ENCODE data around the gene ARG2. TPM values are rescaled to one million over a fixed set of nuclear protein-coding genes. Genes with fewer than 3 reads are reported as not detected.

ARG2 gene
- total and polyA plus RNA-seq, 3 donors from 2014 or later = 3.8 to 5.3 (median 5.1) TPM

DNA sequence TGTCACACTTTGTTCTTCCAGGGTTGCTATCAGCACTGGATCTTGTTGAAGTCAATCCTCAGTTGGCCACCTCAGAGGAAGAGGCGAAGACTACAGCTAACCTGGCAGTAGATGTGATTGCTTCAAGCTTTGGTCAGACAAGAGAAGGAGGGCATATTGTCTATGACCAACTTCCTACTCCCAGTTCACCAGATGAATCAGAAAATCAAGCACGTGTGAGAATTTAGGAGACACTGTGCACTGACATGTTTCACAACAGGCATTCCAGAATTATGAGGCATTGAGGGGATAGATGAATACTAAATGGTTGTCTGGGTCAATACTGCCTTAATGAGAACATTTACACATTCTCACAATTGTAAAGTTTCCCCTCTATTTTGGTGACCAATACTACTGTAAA, 31.0 kb downstream of the ARG2 start:
- H3K9me3 ChIP-seq = no peaks in the 10 kb centered on the region
- H3K27ac ChIP-seq = no peak overlapping the region
- TF ChIP-seq POLR2A (IDR thresholded peaks at IDR 0.05) (no peak), CTCF (IDR thresholded peaks at IDR 0.05) (no peak)
- no peak overlapping the region for H3K4me3 ChIP-seq
- H3K27me3 ChIP-seq = no peaks in the 10 kb centered on the region
- no peaks in the 10 kb centered on the region for H3K4me1 ChIP-seq
- no peaks in the 10 kb centered on the region for H3K36me3 ChIP-seq (ENCODE audit: low read depth, missing control alignments)
- DNase-seq = no peak
- 81 to 89% methylated on average over 2 of the region's 2 CpGs for WGBS, 2 donors
- intact Hi-C loops (cut with DNase I; ENCODE audit: low total_unique reads) = no loop called here

DNA sequence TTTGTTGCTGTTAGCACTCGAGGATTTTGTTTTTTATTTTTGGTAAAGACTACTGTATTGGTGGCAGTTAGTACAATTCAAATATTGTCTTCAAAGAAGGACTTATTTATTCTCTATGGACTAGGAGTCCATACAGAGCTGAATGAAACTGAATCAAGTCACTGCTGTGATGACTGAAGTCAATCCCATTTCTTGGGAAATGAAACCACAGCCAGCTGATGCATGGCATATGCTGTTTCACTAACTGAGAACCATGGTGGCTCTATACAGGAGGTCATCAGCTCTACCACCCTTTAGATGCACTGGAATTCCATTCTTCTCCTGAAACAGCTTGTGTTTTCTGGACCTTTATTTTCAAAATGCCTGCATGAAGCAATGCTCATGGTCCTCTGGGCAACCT, 32.5 kb downstream of the ARG2 start:
- TF ChIP-seq POLR2A (IDR thresholded peaks at IDR 0.05) = no peak
- no peak for TF ChIP-seq CTCF (IDR thresholded peaks at IDR 0.05)
- WGBS, 2 donors = 65 to 78% methylated on average over 1 of the region's 1 CpG

DNA sequence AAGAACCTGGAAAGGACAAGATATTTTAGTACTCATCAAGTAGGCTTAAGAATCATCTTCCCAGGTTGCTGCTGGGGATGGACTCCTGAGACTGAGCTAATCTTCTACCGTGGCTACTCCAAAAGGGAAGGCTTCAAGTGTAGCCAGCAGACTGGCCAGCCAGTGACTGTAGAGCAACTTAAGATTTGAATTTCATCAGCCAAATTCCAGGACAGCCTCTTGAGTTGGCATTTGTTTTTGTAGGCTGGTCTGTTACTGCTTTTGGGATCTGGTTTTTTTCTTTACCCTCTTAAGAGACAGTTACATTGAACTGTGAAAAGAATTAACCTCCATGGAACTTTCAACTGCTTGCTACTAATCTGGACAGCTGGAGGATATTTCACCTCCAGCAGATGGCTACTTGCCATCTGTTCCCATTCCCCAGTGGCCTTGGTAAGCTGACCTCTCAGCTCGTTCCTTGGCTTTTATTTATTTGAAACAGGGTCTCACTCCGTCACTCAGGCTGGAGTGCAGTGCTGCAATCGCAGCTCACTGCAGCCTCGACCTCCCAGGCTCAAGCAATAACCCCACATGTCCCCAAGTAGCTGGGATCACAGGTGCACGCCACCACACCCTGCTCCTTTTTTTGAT, 34.0 kb downstream of the ARG2 start:
- whole genome bisulfite sequencing, 2 donors = 76 to 82% methylated on average over 6 of the region's 6 CpGs
- no peak overlapping the region for H3K4me3 ChIP-seq
- H3K27me3 ChIP-seq = no peaks in the 10 kb centered on the region
- TF ChIP-seq POLR2A (IDR thresholded peaks at IDR 0.05) = no peak
- TF ChIP-seq CTCF (IDR thresholded peaks at IDR 0.05) = no peak
- DNase-seq = no peak
- H3K9me3 ChIP-seq = no peaks in the 10 kb centered on the region
- H3K27ac ChIP-seq = no peak overlapping the region
- no peaks in the 10 kb centered on the region for H3K36me3 ChIP-seq (ENCODE audit: low read depth, missing control alignments)
- H3K4me1 ChIP-seq = no peaks in the 10 kb centered on the region
- intact Hi-C loops (cut with DNase I; ENCODE audit: low total_unique reads) = no loop called here

More for the DNA sequence above, 32.5 kb downstream of the ARG2 start:
- no peaks in the 10 kb centered on the region for H3K27me3 ChIP-seq
- H3K9me3 ChIP-seq = no peaks in the 10 kb centered on the region
- no peaks in the 10 kb centered on the region for H3K4me1 ChIP-seq
- H3K27ac ChIP-seq = no peak overlapping the region
- H3K4me3 ChIP-seq = no peak overlapping the region
- intact Hi-C loops (cut with DNase I; ENCODE audit: low total_unique reads) = no loop called here
- no peak for DNase-seq
- no peaks in the 10 kb centered on the region for H3K36me3 ChIP-seq (ENCODE audit: low read depth, missing control alignments)

DNA sequence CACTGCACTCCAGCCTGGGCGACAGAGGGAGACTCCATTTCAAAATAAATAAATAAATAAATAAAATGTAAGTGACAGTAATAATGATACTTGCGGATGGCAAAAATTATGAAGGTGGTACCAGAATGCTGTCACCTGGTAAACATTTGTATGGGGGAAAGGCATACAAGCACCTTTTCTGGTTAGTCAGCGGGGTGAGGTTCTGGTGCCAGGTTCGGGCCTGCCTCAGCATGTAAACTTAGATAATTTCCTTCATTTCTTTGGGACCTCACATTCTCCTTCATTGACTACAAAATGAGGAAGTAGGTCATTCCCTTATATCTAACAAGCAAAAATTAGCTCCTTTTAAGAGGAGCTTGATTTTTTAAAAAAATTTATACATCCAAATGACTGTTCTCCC, 43.9 kb downstream of the ARG2 start:
- H3K9me3 ChIP-seq = no peaks in the 10 kb centered on the region
- no peaks in the 10 kb centered on the region for H3K36me3 ChIP-seq (ENCODE audit: low read depth, missing control alignments)
- intact Hi-C loops (cut with DNase I; ENCODE audit: low total_unique reads) = no loop called here
- H3K27me3 ChIP-seq = no peaks in the 10 kb centered on the region
- DNase-seq = no peak
- no peak overlapping the region for H3K27ac ChIP-seq
- H3K4me3 ChIP-seq = no peak overlapping the region
- TF ChIP-seq CTCF (IDR thresholded peaks at IDR 0.05) (no peak), POLR2A (IDR thresholded peaks at IDR 0.05) (no peak)
- H3K4me1 ChIP-seq = no peaks in the 10 kb centered on the region
- WGBS, 2 donors = 91 to 96% methylated on average over 4 of the region's 4 CpGs

GRCh38 chr14:67665868-67666267, 46.1 kb downstream of the ARG2 start:
- no peak overlapping the region for H3K4me3 ChIP-seq
- DNase-seq = no peak
- no peaks in the 10 kb centered on the region for H3K4me1 ChIP-seq
- H3K36me3 ChIP-seq (ENCODE audit: low read depth, missing control alignments) = no peaks in the 10 kb centered on the region
- TF ChIP-seq POLR2A (IDR thresholded peaks at IDR 0.05) = no peak
- TF ChIP-seq CTCF (IDR thresholded peaks at IDR 0.05) = no peak
- no peaks in the 10 kb centered on the region for H3K9me3 ChIP-seq
- intact Hi-C loops (cut with DNase I; ENCODE audit: low total_unique reads) = no loop called here
- H3K27me3 ChIP-seq = no peaks in the 10 kb centered on the region
- H3K27ac ChIP-seq = no peak overlapping the region
- 80 to 86% methylated on average over 2 of the region's 2 CpGs for WGBS, 2 donors
